COLO668 (cell line): ENCODE measurements around the gene ABCC2.
"Not testable (repeated sequence)": the region's sequence is repeated elsewhere in the genome, so short reads cannot be mapped to it uniquely, and the experiment has no call there.

Experiments
- DNase-seq: peaks from one replicate; lab custom pipeline; 2025; ENCODE audit not compliant: unreplicated experiment; lab: John Stamatoyannopoulos, UW

ABCC2 gene

GRCh38 chr10:99888622-99889021, 106.2 kb downstream of the ABCC2 start:
- no peak for DNase-seq

- no peak for DNase-seq
These were observed 112.2 kb downstream of the ABCC2 start for GRCh38 chr10:99894613-99895012.

GRCh38 chr10:99895066-99895465, 112.6 kb downstream of the ABCC2 start:
- DNase-seq, result not testable (repeated sequence)

GRCh38 chr10:99895867-99896266, 113.4 kb downstream of the ABCC2 start:
- DNase-seq, result no peak
